ENCODE data around the gene GSG1. TPM values are rescaled to one million over a fixed set of nuclear protein-coding genes. Genes with fewer than 3 reads are reported as not detected.

Gene GSG1
- total RNA-seq, 1 donor from 2014 or later: not detected

DNA sequence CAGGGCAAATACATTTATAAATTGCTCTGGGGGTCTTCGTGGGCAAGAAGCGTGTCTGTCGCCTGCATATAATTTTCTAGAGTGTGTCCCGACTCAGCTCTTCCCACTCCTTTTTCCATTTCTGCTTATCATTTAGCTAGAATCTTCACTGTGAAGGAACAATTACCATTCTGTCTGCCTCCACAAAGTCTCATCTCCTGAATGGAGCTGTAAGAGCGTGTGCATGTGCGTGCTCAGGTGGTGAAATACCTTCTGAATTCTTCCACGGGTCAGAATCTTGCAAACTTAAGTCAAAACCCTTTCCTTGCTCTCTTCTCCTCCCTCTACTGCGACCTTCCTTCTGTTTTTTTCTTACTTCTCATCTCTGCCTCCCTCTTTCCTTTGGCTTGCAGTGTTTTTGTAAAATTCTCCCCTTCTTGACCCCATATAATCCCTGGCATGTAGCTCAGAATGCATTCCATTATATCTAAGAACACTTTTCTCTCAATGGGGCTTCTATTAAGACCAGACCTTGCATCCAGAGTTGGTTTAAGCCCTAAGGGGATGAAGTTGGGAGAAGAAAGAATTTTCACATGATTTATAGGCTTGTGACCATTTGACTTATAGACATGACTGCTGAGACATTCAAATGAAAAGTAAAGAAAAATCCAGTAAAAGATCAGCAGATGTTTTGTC, 25.0 kb upstream of the GSG1 start:
- Mint-ChIP-seq H3K27me3 (ENCODE audit: low read depth) (no peaks in the 10 kb centered on the region), H3K36me3 (ENCODE audit: low read depth) (no peaks in the 10 kb centered on the region), H3K9me3 (ENCODE audit: low read depth) (no peaks in the 10 kb centered on the region), H3K4me3 (ENCODE audit: unreplicated experiment) (no peak overlapping the region), H3K27ac (ENCODE audit: unreplicated experiment) (peak overlapping the region; percentile 9), H3K4me1 (ENCODE audit: low read depth) (peaks cover 55% of the 10 kb centered on the region)
- TF ChIP-seq CTCF (IDR thresholded peaks at IDR 0.05): no peak
- no peak for DNase-seq (ENCODE audit: low spot score)

GRCh38 chr12:13127444-13127843, 24.0 kb upstream of the GSG1 start:
- H3K27ac Mint-ChIP-seq (ENCODE audit: unreplicated experiment): peak overlapping the region; percentile 47
- H3K27me3 Mint-ChIP-seq (ENCODE audit: low read depth): no peaks in the 10 kb centered on the region
- no peaks in the 10 kb centered on the region for H3K36me3 Mint-ChIP-seq (ENCODE audit: low read depth)
- H3K4me3 Mint-ChIP-seq (ENCODE audit: unreplicated experiment): no peak overlapping the region
- no peak for DNase-seq (ENCODE audit: low spot score)
- H3K9me3 Mint-ChIP-seq (ENCODE audit: low read depth): no peaks in the 10 kb centered on the region
- no peak for TF ChIP-seq CTCF (IDR thresholded peaks at IDR 0.05)
- H3K4me1 Mint-ChIP-seq (ENCODE audit: low read depth): peaks cover 50% of the 10 kb centered on the region

- TF ChIP-seq CTCF (IDR thresholded peaks at IDR 0.05): no peak
- Mint-ChIP-seq H3K4me3 (ENCODE audit: unreplicated experiment) (no peak overlapping the region), H3K4me1 (ENCODE audit: low read depth) (peaks cover 42% of the 10 kb centered on the region), H3K27ac (ENCODE audit: unreplicated experiment) (no peak overlapping the region), H3K9me3 (ENCODE audit: low read depth) (no peaks in the 10 kb centered on the region), H3K36me3 (ENCODE audit: low read depth) (no peaks in the 10 kb centered on the region), H3K27me3 (ENCODE audit: low read depth) (no peaks in the 10 kb centered on the region)
- no peak for DNase-seq (ENCODE audit: low spot score)
These were observed 23.0 kb upstream of the GSG1 start for GRCh38 chr12:13126494-13126893.

- H3K4me3 Mint-ChIP-seq (ENCODE audit: unreplicated experiment): no peak overlapping the region
- no peak for DNase-seq (ENCODE audit: low spot score)
- H3K4me1 Mint-ChIP-seq (ENCODE audit: low read depth): peaks cover 37% of the 10 kb centered on the region
- no peaks in the 10 kb centered on the region for H3K27me3 Mint-ChIP-seq (ENCODE audit: low read depth)
- no peaks in the 10 kb centered on the region for H3K9me3 Mint-ChIP-seq (ENCODE audit: low read depth)
- TF ChIP-seq CTCF (IDR thresholded peaks at IDR 0.05): no peak
- no peaks in the 10 kb centered on the region for H3K36me3 Mint-ChIP-seq (ENCODE audit: low read depth)
- H3K27ac Mint-ChIP-seq (ENCODE audit: unreplicated experiment): no peak overlapping the region
These were observed 22.5 kb upstream of the GSG1 start for GRCh38 chr12:13125996-13126395.

DNA sequence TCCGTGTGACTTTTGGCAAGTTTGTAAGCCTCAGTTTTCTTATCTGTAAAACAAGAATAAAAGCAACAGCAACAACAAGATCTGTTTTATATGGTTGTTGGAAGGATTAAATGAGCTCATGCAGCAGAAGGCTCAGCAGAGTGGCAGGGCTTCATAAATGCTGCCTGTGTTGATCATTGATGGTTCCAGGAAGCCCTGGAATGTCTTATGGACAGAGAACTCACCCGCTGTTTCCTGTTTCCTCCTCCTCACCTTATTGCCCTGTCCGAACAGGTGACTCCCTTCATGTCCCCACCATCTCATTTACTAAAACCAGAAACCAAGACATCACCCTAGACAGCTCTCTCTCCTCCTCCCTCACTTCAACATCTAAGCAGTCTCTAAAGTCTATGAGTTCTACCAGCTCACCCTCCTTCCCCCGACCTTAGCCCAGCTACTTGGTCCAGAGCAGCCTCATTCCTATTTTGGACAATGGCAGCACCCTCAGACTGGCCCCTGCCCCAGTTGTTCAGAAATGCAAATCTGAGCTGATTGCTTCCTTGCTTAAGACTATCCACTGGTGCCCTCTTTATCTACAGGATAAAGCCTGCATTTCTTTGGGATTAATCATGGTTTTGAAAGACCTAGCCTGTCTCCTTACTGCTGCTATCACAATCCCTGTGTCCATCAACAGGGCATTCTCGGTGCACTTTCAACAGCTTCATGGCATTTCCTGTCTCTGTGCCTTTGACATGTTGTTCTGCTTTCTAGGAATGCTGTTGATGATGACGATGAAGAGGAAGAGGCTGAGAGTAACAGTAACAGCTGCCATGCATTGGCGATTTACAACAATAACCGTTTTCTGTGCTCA, 21.4 kb upstream of the GSG1 start:
- H3K4me1 Mint-ChIP-seq (ENCODE audit: low read depth): peaks cover 28% of the 10 kb centered on the region
- H3K27ac Mint-ChIP-seq (ENCODE audit: unreplicated experiment): no peak overlapping the region
- H3K36me3 Mint-ChIP-seq (ENCODE audit: low read depth): no peaks in the 10 kb centered on the region
- H3K27me3 Mint-ChIP-seq (ENCODE audit: low read depth): no peaks in the 10 kb centered on the region
- TF ChIP-seq CTCF (IDR thresholded peaks at IDR 0.05): no peak
- no peak overlapping the region for H3K4me3 Mint-ChIP-seq (ENCODE audit: unreplicated experiment)
- no peaks in the 10 kb centered on the region for H3K9me3 Mint-ChIP-seq (ENCODE audit: low read depth)
- DNase-seq (ENCODE audit: low spot score): no peak

Data from chondrocyte (in vitro differentiated cells).